H1 (cell line): ENCODE results near the gene SEC24C. TPM values are rescaled to one million over a fixed set of nuclear protein-coding genes. Genes with fewer than 3 reads are reported as not detected.
"Not testable (repeated sequence)": the region's sequence is repeated elsewhere in the genome, so short reads cannot be mapped to it uniquely, and the experiment has no call there.

Source experiments
- CTCF ChIA-PET: fragments of 300-600 bp; sonication (Branson Sonifier 250); formaldehyde crosslinking; loops from one replicate; lab custom pipeline; 2021; ENCODE audit not compliant: partially characterized antibody; lab: Charles Lee
- POLR2A ChIA-PET: fragments of 300-600 bp; sonication (Branson Sonifier 250); formaldehyde crosslinking; loops from one replicate; lab custom pipeline; 2021; ENCODE audit warnings: inconsistent platforms; ENCODE audit not compliant: partially characterized antibody; lab: Charles Lee
- DNase-seq, 2 experiments: peaks; one replicate each; pipeline versions ENCODE4 v3.0.0 to v3.0.0-alpha.2; 2010 to 2022; ENCODE audit warnings: low spot score in 2 of 2, low read depth in 1 of 2, mixed read lengths in 1 of 2
- FAIRE-seq: peaks from 2 replicates; lab custom pipeline; 2011; peaks lifted over from hg19 to GRCh38; lab: Jason Lieb, UNC
- H2AFZ ChIP-seq: 2 replicates; pipeline ENCODE4 v1.8.1; 2012; ENCODE audit warnings: low read length, inconsistent platforms
- H2AK5ac ChIP-seq: 2 replicates; pipeline ENCODE4 v1.6.1; 2013; ENCODE audit warnings: low read depth, low read length
- H2BK120ac ChIP-seq: replicated peaks from 2 replicates; pipeline ENCODE3; 2013; ENCODE audit warnings: low read depth, low read length, inconsistent platforms
- H2BK12ac ChIP-seq: 2 replicates; pipeline ENCODE4 v1.6.1; 2013; ENCODE audit warnings: low read depth, low read length
- H2BK15ac ChIP-seq: 2 replicates; pipeline ENCODE4 v1.6.1; 2013; ENCODE audit warnings: low read length
- H2BK20ac ChIP-seq: 2 replicates; pipeline ENCODE4 v1.6.1; 2013; ENCODE audit warnings: low read length
- H2BK5ac ChIP-seq: 2 replicates; pipeline ENCODE4 v1.6.1; 2013; ENCODE audit warnings: low read depth, low read length
- H3K14ac ChIP-seq: 2 replicates; pipeline ENCODE4 v1.6.1; 2013; ENCODE audit warnings: inconsistent platforms; ENCODE audit not compliant: insufficient read length
- H3K18ac ChIP-seq: 2 replicates; pipeline ENCODE4 v1.6.1; 2013; ENCODE audit warnings: low read length; ENCODE audit errors: extremely low read depth
- H3K23ac ChIP-seq: 2 replicates; pipeline ENCODE4 v1.6.1; 2013; ENCODE audit warnings: inconsistent platforms; ENCODE audit not compliant: insufficient read length
- H3K23me2 ChIP-seq: 2 replicates; pipeline ENCODE4 v1.6.1; 2013; ENCODE audit warnings: low read depth, low read length
- H3K27ac ChIP-seq: 2 replicates; pipeline ENCODE4 v1.6.1; 2011; ENCODE audit warnings: low read depth, low read length, inconsistent platforms
- H3K27me3 ChIP-seq, 4 experiments: replicated peaks in 1 of 4; 1 replicate in 1 of 4; 2 replicates in 3 of 4; pipeline versions ENCODE4 v1.6.1 to v1.8.1; 2011 to 2013; ENCODE audit warnings: low read length in 3 of 4, mild to moderate bottlenecking in 3 of 4, inconsistent platforms in 2 of 4, mixed read lengths in 2 of 4, moderate library complexity in 1 of 4; ENCODE audit not compliant: control insufficient read depth in 3 of 4, insufficient read depth in 3 of 4; ENCODE audit errors: extremely low read depth in 1 of 4
- H3K36me3 ChIP-seq, 4 experiments: 2 replicates each; pipeline versions ENCODE4 v1.6.1 to v1.8.1; 2011 to 2013; ENCODE audit warnings: mild to moderate bottlenecking in 4 of 4, low read length in 3 of 4, moderate library complexity in 2 of 4, control low read depth in 1 of 4, inconsistent platforms in 1 of 4; ENCODE audit not compliant: insufficient read depth in 4 of 4, control insufficient read depth in 2 of 4
- H3K4ac ChIP-seq: replicated peaks from 2 replicates; pipeline ENCODE3; 2013; ENCODE audit warnings: low read length, low read depth, mixed read lengths, inconsistent platforms; ENCODE audit not compliant: insufficient read length
- H3K4me1 ChIP-seq, 4 experiments: replicated peaks in 1 of 4; 1 replicate in 1 of 4; 2 replicates in 3 of 4; pipeline versions ENCODE4 v1.6.1 to v1.8.1; 2011 to 2013; ENCODE audit warnings: low read length in 3 of 4, inconsistent platforms in 2 of 4, mixed read lengths in 1 of 4; ENCODE audit not compliant: insufficient read depth in 4 of 4, control insufficient read depth in 3 of 4
- H3K4me2 ChIP-seq, 2 experiments: 2 replicates each; pipeline versions ENCODE4 v1.6.1 to v1.8.1; 2011 to 2013; ENCODE audit warnings: low read depth in 2 of 2, low read length in 2 of 2, control low read depth in 1 of 2, inconsistent platforms in 1 of 2, mild to moderate bottlenecking in 1 of 2; ENCODE audit not compliant: insufficient read depth in 1 of 2
- H3K4me3 ChIP-seq, 4 experiments: fragments of 200-600, 300-600 bp in 1 of 4; sonication (generic), shearing (Covaris generic), sonication (Bioruptor Twin) in 1 of 4; 2 replicates each; pipeline versions ENCODE4 v1.5.1 to v1.8.1; 2011 to 2016; ENCODE audit warnings: low read length in 4 of 4, low read depth in 3 of 4, control low read depth in 2 of 4, inconsistent platforms in 2 of 4, mild to moderate bottlenecking in 2 of 4, mixed read lengths in 1 of 4, moderate library complexity in 1 of 4; ENCODE audit not compliant: insufficient read depth in 2 of 4; ENCODE audit errors: extremely low read depth in 1 of 4
- H3K56ac ChIP-seq: replicated peaks from 2 replicates; pipeline ENCODE3; 2013; ENCODE audit warnings: low read depth, mild to moderate bottlenecking, mixed read lengths, low read length, inconsistent platforms; ENCODE audit not compliant: insufficient read length
- H3K79me1 ChIP-seq: 2 replicates; pipeline ENCODE4 v1.6.1; 2013; ENCODE audit warnings: low read depth, low read length, control low read depth
- H3K79me2 ChIP-seq, 2 experiments: 2 replicates each; pipeline versions ENCODE4 v1.6.1 to v1.8.1; 2012 to 2013; ENCODE audit warnings: low read length in 2 of 2, mild to moderate bottlenecking in 2 of 2, inconsistent platforms in 1 of 2; ENCODE audit not compliant: insufficient read depth in 2 of 2, control insufficient read depth in 1 of 2
- H3K9ac ChIP-seq, 4 experiments: replicated peaks in 1 of 4; 1 replicate in 1 of 4; 2 replicates in 3 of 4; pipeline versions ENCODE4 v1.6.1 to v1.8.1; 2011 to 2013; ENCODE audit warnings: low read depth in 3 of 4, low read length in 3 of 4, control low read depth in 2 of 4, mild to moderate bottlenecking in 2 of 4, moderate library complexity in 2 of 4, inconsistent platforms in 1 of 4; ENCODE audit errors: extremely low read depth in 1 of 4
- H3K9me3 ChIP-seq, 2 experiments: 2 replicates each; pipeline versions ENCODE4 v1.6.1 to v1.8.1; 2012 to 2013; ENCODE audit warnings: mild to moderate bottlenecking in 2 of 2, moderate library complexity in 2 of 2, control low read depth in 1 of 2, inconsistent platforms in 1 of 2, low read depth in 1 of 2, low read length in 1 of 2, mixed read lengths in 1 of 2; ENCODE audit not compliant: insufficient read depth in 2 of 2
- H4K20me1 ChIP-seq, 2 experiments: replicated peaks in 1 of 2; 2 replicates each; pipeline versions ENCODE3 to v1.8.1; 2011 to 2013; ENCODE audit warnings: inconsistent platforms in 2 of 2, low read length in 2 of 2, mild to moderate bottlenecking in 1 of 2; ENCODE audit not compliant: insufficient read depth in 2 of 2, control insufficient read depth in 1 of 2
- H4K5ac ChIP-seq: 2 replicates; pipeline ENCODE4 v1.6.1; 2013; ENCODE audit warnings: low read length, low read depth, mixed read lengths, inconsistent platforms; ENCODE audit not compliant: insufficient read length
- H4K8ac ChIP-seq: 2 replicates; pipeline ENCODE4 v1.8.0; 2013; ENCODE audit warnings: mild to moderate bottlenecking, moderate library complexity, low read length, inconsistent platforms; ENCODE audit not compliant: insufficient read depth; ENCODE audit errors: extremely low read depth
- H4K91ac ChIP-seq: replicated peaks from 2 replicates; pipeline ENCODE3; 2013; ENCODE audit warnings: low read length, mixed read lengths, inconsistent platforms; ENCODE audit not compliant: insufficient read length
- WGBS, 2 experiments: shearing (Covaris generic) in 1 of 2; methylation state at CpG; one replicate each; pipeline versions ENCODE4 v1.1.6 to v1.1.7; 2013 to 2015; ENCODE audit warnings: low lambda C conversion rate in 2 of 2, mixed read lengths in 2 of 2, inconsistent platforms in 1 of 2, low coverage in 1 of 2, missing lambda C conversion rate in 1 of 2; ENCODE audit not compliant: insufficient replicate concordance in 2 of 2, insufficient coverage in 1 of 2, insufficient read length in 1 of 2; ENCODE audit errors: extremely low coverage in 1 of 2, missing lambda C conversion rate in 1 of 2; 5-methylcytosine and 5-hydroxymethylcytosine counted together
- polyA plus RNA-seq, 7 experiments: library from polyadenylated mRNA; depleted of rRNA in 3 of 7; stranded (reverse) in 5 of 7; unstranded in 2 of 7; fragments of >200 nt in 5 of 7; fragments of 200-250 nt in 2 of 7; gene quantifications; 1 replicate in 5 of 7; 2 replicates in 1 of 7; 4 replicates in 1 of 7; pipeline versions ENCODE4 v1.2.1 to v1.2.3, GENCODE V29; 2011 to 2013; ENCODE audit warnings: missing spikeins in 2 of 7, mixed read lengths in 2 of 7
- total RNA-seq: library from RNA; stranded (reverse); fragmentation: NEBNext Ultra II Directional; extraction: Animal tissue kit (Norgen Biotek cat#: 25700); gene quantifications from 2 replicates; pipeline ENCODE4 v1.2.1, GENCODE V29; 2021

The SEC24C gene
- total and polyA plus RNA-seq, 2 of the 8 experiments (the other 6 are each of a cell fraction or from before 2014, with no cell fraction given): 63.2 to 67.4 TPM

- H3K4me1 ChIP-seq, H3K79me1 ChIP-seq, H4K8ac ChIP-seq, H3K27me3 ChIP-seq, H2AFZ ChIP-seq, H3K4me3 ChIP-seq, H2BK20ac ChIP-seq, H3K23me2 ChIP-seq, H3K9ac ChIP-seq, H4K20me1 ChIP-seq, H3K9me3 ChIP-seq, H3K79me2 ChIP-seq, H3K4ac ChIP-seq, H3K4me2 ChIP-seq, H3K18ac ChIP-seq, H2BK12ac ChIP-seq, H2BK5ac ChIP-seq, H3K27ac ChIP-seq, H3K56ac ChIP-seq, H2BK120ac ChIP-seq, CTCF ChIA-PET, DNase-seq, H2BK15ac ChIP-seq, H4K91ac ChIP-seq, H3K14ac ChIP-seq, H2AK5ac ChIP-seq, H3K23ac ChIP-seq, FAIRE-seq, H4K5ac ChIP-seq: not testable (repeated sequence)
- H3K36me3 ChIP-seq: peaks cover under 1 to 39% (median 10%) of the 10 kb centered on the region in 4 experiments; a peak in 5 of 8 replicates
- POLR2A ChIA-PET: interaction anchor here (0.9 kb wide), 1 partner anchor 27 kb away, joined by 3 read pairs; no protein-coding TSS in a partner anchor
- WGBS, 2 experiments: 87% methylated on average over 6 of the region's 17 CpGs; no CpG with 5 or more reads in 1 of the 2 experiments
Measured at GRCh38 chr10:73715179-73716156, 28.7 kb upstream of the SEC24C start.
